Activated CD4-positive, alpha-beta T cell treated with anti-CD3 and anti-CD28 coated beads, Interleukin-2, amount 50 U/mL, for 48 hours (primary cell): Measurements from ENCODE around the gene LIFR.
"Not testable (repeated sequence)": the region's sequence is repeated elsewhere in the genome, so short reads cannot be mapped to it uniquely, and the experiment has no call there.

Experiments used
- DNase-seq, 2 experiments: peaks; one replicate each; pipeline ENCODE4 v3.0.0-alpha.2; 2020

Gene LIFR

DNA sequence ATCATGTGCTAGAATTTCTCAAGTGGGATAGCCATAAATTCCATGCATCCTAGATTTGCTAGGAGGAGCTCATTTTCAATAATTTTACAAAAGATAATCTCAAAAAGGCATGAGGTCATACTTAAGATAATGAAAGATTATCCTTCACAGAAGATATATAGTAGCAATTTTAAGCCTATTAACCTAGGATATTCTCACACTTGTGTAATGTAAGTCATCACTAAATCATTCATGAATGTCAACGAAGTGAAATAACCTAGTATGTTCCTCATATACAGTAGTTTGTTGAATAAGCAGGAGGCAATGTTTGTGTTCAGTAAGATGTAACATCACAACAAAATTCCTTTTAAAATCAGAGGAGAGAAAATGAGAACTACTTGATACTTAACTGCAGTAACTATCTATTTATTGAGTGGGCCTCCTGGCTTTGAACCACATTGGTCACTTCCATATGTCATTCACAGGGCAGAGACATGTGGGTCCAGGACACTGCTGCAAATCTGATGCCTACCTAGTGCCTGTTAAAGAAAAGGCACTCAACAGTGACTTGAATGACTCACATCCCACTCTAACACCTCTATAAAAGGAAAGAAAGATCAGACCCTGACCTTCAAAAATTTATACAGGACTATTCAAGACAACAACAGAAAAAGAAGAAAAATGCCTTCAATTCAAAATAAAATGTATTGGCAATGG is 8.2 kb downstream of the LIFR start:
- no peak for DNase-seq

DNA sequence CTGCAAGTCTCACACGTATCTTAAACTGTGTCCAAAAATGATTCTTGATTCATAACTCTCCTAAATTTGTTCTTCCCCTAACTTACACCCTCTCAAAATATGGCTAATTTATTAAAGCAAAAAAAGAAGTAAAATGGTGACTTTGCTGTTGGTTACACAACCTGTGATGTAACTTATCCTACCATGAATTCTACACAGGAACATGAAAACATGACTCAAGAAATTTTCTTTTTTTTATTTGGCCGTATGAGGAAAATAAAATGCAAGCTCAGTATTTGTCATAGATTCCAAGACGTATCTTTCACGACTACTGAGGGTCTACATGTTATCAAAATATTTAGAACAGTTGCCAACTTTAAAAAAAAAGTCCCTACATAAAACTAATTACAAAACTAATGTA is 9.2 kb downstream of the LIFR start:
- DNase-seq: no peak

DNA sequence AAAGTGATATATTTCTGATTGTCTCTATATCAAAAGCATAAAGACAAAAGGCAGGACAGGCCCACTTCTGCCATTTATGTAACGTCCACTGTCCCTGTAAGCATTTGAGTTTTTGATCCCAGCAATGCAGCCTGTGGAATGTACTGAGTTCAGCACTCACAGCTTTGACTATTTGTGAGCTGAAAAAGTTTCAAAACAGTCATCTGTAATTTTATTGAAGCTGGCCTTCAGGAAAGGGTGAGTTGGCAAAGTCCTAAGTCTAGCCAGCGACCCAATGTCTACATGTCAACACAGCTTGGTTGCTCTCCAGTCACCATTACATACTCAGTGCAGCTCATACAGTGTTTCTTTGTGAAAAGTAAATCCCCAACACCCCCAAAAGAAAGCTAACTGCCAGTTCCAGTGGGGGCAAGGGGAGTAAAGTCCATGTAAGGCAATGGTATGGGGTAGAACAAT is 9.7 kb downstream of the LIFR start:
- no peak for DNase-seq

DNA sequence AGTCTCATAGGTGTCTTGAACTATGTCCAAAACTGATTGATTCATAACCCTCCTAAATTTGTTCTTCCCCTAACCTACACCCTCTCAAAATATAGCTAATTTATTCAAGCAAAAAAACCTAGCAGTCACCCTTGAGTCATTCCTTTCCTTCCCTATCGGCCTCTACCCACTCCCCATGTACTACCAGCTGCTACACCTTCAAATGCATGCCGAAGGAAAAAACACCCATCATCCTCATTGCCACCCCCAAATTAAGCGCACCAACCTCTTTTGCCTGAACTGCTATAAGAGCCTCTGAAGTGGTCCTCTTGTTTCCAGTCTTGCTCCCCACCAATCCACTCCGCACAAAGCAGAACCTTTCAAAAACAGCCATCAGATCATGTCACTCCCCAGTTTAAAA is 12.6 kb downstream of the LIFR start:
- no peak for DNase-seq

DNA sequence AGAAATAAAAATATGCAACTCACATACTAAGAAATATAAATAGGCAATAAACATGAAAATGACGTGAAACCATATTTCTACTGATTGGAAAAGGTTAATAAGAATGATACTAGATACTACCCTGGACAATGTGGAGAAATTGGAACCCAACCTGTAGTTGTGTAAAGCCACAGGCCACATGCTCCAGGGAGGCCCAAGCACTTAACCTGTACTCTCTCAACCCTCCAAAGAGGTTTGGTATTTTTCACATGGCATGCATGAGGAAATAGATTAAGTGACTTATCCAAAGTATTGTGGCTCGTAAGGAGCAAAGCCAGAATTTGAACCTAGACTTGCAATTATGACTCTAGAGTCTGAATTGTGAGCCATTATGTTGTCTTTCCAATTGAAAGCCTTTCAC is 13.4 kb downstream of the LIFR start:
- DNase-seq: no peak

DNA sequence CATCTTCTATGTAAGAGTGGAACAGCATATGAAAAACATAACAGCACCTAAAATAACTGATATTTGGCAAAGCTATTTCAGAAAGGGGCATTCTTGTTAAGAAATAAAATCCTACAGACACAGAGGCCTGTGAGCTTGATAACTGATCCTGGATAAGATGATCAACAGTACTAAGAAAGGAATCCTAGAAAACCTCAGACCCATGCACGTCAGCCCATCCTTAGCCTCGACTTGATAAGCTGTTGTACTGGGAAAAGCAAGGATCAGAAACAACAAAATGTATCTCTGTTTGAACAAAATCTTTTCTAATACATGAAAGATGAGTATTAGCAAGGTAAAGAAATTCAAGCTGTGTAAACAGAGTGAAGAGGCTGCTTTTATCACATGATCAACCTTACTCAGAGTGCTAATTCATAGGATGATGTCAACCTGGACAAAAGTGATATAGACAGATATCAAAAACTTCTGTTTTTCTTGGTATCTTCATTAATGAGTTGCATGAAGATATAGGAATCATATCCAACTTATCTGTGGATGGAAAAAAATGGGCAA is 15.2 kb downstream of the LIFR start:
- no peak for DNase-seq

DNA sequence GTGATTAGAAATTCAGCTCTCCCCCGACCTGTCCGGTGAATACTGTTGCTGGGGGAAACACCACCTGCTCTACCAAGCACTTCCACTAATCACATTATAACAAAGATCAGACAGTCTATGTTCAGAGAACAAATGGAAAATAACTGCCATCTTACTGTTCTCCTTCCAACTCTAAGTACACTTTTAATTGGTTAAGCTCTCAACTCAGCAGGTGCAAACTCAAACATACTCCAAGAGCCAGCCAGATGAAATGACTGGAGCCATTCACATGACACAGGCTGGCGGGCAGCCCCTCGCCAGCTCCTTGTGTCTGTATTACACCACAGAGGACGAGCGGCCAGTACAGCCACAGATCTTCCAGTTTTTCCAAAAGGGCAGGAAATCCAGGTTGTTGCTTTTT is 16.1 kb downstream of the LIFR start:
- no peak for DNase-seq

DNA sequence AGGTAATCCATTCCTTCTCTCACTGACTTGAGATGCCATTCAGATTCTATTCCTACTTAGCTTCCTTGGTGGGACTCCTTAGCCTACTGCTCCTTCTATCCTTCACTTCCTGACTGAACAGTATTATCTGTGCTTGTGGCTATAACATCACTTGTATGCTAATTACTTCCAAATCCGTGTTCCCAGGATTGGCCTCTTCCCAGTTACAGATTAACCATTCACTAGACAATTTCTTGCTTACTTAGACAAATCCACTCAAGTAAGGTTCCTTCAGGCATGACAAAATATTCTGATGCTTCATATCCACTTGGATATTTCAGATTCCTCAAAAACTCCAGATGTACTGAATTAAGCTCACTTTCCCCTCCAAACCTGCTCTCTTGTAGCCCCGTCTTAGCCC is 18.3 kb downstream of the LIFR start:
- no peak for DNase-seq

DNA sequence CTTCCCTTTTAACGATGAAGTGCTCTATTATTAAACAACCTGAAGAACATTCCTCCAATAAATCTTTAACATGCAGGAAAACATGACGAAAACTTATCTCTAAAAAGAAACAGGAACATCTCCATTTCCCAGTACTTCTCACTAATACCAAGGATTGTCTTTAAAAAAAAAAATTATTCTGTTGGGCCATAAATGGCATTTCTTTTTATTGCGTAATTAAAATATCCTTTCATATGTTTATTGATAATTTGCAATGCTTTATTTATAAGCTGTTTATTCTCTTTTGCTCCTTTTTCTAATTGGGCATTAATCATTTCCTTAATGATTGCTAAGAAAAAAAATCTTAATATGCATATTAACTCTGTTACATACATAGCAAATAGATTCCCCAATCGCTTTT is 18.9 kb downstream of the LIFR start:
- DNase-seq: no peak

DNA sequence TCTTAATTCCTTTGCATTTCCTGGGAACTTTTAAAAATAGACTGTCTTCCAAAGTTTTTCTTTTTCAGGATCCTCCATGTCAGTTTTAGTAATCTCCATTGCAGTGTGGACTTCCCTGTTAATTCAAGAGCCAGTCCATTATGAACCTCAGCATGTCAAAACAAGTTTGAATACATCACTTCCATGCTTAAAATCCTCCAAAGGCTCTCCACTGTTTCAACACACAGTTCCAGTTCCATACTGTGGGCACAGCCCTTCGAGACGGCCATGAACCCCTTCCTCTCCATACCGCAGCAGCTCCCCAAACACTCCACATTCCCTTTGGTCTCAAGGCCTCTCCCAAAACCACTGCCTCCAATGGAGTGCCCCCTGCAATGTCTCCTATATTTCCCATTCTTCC is 19.5 kb downstream of the LIFR start:
- no peak for DNase-seq

DNA sequence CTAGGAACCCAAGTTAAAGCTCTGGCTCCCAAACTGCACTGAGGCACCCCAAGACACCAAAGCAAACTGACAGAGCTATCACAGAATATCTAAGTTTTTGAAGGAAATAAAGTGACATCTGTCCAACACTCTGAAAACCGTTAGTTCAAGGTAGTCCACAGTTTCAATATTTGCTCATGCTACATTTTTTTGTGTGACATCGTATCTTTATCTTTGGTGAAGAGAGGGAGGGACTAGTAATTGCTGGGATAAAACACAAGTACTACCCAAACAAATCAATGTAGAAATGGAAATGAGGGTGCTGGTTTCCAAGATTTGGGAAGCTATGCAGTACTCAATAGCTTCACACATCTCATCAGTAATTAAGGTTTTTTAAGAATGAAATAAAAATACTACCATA is 20.6 kb downstream of the LIFR start:
- no peak for DNase-seq

DNA sequence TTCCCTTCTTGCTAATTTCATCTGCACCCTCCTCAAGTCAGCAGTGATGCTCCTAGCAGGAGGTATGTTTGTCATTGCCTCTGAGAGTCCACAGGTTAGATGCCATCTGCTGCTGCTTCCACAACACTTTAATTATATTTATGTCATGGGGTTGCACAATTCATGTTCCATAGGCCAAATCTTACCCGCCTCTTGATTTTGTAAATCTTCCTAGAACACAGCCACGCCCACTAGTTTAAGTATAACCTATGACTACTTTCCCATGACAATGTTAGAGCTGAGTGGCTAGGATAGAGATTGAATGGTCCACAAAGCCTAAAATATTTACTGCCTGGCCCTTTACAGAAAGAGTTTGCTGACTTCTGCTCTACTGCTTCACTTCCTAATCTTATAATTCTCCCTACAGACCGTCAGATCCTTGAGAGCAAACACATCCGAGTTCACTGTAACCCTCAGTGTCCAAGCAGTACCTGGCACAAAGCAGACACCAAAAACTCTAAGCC is 21.1 kb downstream of the LIFR start:
- no peak for DNase-seq

DNA sequence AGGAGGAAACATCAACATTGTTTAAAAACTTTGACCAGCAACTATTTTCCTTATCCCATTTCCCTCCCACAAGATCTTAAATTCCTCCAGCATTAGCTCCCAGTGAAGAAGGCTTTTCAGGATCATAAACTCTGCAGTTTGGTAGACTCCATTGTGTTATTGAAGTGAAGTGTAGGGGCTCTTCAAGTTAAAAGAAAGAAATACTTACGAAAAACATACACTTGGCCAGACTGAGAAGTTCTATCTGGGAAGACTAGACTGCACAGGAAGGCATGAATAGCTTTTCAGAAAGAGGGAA is 22.3 kb downstream of the LIFR start:
- DNase-seq: no peak

DNA sequence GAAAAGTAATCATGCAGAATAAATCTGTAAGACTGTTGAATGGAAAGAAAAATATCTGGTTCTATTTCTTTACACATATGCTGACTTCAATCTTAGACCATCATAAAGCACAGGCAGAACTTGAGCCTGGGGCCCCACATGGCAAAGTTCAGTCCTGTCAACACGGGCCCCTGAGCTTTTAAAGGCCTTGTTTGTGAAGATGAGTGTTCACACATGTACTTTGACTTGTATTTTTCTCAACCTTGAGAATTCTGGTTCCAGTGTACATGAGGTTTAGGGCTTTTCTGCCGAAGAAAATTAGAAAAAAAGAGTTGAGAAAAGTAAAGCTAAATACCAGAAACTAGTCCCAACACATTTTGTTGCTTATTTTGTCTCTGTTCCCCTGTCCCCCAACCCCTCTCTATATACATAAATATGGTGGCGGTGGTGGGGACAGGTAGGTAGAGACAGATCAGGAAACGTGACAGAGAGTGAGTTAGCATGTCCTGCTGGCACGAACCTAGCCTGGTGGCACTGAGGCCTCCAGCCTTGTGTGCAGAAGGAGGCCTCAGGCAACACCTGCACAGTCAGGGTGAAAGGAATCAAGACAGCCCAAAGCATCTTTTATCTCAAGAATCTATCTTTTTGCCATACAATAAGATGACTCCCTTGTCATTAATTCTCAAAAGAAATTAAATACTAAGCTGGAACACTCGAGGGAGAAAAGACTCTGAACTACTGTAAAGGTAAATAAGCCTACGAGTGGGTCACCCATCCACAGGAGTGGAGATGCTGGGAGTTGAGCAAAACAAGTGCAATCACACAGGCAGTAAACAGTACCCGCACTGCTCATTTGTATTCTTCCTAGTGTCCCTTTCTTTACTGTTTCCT is 22.9 kb downstream of the LIFR start:
- no peak for DNase-seq

DNA sequence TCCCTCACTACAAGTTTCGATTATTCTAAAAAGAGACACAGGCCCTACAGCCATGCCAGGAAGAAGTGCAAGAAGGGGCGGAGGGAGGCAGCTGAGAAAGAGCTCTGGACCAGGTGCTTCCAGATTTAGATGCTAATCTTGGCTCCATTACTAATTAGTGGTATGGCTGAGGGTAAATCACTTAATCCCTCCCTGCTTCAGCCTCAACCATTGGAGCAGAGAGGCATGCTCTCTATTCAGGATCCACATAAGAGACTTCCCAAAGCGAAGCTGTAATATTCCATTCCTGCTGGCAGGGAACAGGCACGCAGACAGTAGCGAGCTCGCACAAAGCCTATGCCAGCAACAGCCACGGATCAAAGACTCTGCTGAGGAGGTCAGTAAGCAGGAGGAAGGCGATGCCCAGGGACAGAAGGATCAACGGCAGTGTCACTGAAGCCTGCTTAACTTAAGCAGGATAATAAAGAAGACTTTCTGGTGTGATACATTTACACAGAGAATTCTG is 24.2 kb downstream of the LIFR start:
- DNase-seq: no peak

DNA sequence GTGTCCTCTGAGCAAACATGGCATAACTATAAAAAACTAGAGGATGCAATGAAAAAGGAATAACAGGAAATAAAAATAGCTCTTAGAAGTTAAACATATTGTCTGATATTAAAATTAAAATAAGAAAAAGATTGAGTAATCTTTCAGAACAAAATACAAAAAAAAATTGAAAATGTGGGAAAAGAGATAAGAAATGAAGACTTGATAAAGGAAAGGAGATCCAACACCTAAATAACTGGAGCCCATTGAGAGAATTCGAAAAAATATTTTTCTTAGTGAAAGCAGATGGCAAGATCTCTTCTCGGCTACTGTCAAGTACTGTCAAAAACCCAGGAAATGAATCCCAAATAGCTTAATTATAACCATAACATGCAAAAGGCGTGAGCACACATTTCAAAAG is 24.9 kb downstream of the LIFR start:
- DNase-seq: no peak

DNA sequence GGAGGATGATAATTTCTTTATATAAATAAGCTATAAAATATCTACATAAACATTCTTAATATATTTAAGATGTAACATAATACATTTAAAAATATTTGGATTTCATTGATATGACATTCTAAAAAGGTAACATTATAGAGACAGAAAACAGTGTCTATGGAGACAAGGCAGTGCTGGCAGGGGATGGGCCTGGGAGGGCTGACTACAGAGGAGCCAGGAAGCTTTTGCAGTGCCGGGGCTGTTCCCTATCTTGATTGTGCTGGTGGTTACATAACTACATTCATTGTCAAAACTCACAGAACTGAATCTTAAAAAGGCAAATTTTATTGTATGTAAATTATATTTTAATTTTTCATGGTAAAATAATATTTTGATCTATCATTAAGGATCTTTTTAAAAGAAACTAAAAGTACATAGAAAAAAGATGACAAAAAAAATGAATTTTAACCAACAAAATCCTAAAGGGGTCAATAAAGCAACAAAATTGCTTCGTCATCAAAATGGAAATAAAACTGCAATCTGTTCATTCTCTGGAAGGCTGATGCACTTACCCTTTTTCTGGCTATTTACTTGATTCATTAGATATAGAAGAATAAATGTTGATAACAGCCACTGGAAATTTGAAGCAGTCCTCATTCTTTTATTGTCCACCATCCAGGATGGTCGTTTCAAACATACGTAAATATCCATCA is 26.3 kb downstream of the LIFR start:
- DNase-seq: no peak

DNA sequence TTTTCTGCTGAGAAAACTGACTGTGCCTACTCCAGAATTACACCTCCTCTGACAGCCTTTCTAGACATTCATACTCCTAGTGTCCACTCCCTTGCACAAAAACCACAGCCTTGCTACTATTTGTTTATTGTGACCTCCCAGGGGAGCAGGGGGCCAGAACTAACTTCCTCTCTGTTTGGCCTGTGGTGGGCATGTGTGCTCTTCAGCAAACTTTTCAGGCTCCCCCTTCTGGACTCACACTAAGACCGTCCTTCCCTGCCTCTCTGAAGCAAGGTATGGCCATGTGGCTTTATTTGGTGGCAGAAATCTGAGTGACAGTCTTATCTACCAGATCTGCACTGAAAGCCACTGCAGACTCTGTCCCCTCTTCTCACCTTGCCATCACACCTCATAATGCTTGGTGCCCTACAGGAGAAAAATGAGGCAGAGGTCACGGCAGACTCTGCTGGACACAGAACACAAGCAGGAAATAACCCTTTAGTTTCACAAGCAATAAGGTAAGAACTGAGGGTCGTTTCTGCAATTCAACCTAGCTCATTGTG is 28.2 kb downstream of the LIFR start:
- DNase-seq: no peak

DNA sequence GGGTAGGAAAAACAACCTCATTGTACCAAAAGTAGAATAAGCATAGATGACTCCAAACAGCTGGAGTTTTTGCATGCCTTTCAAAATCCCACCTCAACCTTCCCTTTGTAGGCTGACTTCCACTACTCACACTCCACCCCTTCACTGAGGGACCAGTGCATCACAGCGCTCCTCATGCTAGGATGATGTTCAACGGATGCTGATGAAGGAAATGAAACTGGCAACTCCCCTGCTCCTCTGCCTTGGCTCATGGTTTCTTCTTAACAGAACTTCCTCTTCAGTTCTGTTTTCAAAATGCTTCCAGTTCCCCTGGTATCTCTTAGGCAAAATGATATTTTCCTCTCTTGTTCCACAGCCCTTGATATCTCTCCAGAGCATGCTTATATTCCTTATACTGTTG is 29.0 kb downstream of the LIFR start:
- no peak for DNase-seq

DNA sequence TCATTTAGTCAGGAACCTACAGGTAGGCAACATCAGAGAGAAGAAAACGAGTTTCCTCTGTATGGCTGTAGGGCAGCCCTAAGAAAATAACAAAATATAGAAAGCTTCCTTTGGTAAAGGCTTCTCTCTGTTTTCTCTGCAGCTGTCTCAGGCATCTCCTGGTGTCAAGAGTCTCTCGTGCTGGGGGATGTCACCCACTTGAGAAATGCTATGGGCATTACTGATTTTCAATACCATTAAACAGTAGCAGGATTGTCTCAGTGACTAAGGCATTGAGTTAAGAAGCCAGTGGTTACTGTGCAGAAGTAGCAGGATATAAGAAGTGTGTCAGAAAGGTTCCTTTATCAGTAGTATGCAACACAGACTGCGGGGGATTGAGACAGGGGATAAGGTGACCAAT is 32.4 kb downstream of the LIFR start:
- no peak for DNase-seq

DNA sequence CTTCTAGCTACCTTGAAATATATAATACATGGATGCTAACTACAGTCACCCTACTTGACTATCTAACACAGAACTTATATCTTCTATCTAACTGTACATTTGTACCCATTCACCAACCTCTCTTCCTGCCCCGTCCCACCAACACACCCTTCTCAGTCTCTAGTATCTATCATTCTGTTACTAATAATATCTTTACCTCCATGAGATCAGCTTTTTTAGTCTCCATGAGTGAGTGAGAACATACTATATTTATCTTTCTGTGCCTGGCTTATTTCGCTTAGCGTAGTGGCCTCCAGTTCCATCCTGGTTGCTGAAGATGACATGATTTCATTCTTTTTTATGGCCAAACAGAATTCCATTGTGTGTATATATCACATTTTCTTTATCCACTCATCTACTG is 37.0 kb downstream of the LIFR start:
- DNase-seq: no peak

DNA sequence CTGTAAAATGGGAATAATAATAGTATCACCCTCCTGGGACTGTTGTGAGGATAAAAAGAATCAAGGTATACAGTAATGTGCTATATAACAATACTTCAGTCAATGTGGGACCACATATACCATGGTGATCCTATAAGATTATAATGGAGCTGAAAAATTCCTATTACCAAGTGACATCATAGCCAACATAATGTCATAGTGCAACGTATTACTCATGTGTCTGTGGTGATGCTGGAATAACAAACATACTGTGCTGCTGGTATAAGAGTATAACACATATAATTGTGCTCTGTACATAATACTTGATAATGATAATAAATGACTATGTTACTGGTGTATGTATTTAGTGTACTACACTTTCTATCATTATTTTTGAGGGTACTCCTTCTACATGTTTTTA is 38.1 kb downstream of the LIFR start:
- no peak for DNase-seq

DNA sequence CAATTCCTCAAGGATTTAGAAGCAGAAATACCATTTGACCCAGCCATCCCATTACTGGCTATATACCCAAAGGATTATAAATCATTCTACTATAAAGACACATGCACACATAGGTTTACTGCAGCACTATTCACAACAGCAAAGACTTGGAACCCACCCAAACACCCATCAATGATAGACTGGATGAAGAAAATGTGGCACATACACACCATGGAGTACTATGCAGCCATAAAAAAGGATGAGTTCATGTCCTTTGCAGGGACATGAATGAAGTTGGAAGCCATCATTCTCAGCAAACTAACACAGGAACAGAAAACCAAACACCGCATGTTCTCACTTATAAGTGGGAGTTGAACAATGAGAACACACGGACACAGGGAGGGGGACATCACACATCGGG is 39.8 kb downstream of the LIFR start:
- not testable (repeated sequence) for DNase-seq
